Airway epithelial cell (primary cell): ENCODE data around the gene MAPK8. TPM values are rescaled to one million over a fixed set of nuclear protein-coding genes. Genes with fewer than 3 reads are reported as not detected.

ENCODE experiments used
- total RNA-seq: library from RNA; depleted of rRNA; stranded (reverse); fragments of >200 nt; gene quantifications from 2 replicates; pipeline ENCODE4 v1.2.3, GENCODE V29; 2015

MAPK8 gene
- total RNA-seq, result 19.9 and 29.4 TPM in 2 replicates

GRCh38 chr10:48306265-48306869 is at the start of gene MAPK8:
Gene MAPK8 (plus strand): TSS chr10:48306677. CDS start chr10:48401661, 94,984 bp downstream.

GRCh38 chr10:48274636-48275035 is 31.8 kb upstream of the MAPK8 start, which contains the start of gene FRMPD2:
Gene FRMPD2 (minus strand): TSS chr10:48274696. CDS start chr10:48274567, 129 bp downstream.

Other genes with a start within 250 kb of the MAPK8 start
- 0.07 TPM in 1 of 2 replicates, not detected in the other for gene FRMPD2, start 32.0 kb upstream of the MAPK8 start, total RNA-seq